Measurements from ENCODE around the gene CENPO.

- TF ChIP-seq RELA (CRISPR knock-in tag; IDR thresholded peaks at IDR 0.05; ENCODE audit: borderline replicate concordance), result no peak
- TF ChIP-seq CREB1 (CRISPR knock-in tag; IDR thresholded peaks at IDR 0.05), result no peak
- TF ChIP-seq, protein P1, sequence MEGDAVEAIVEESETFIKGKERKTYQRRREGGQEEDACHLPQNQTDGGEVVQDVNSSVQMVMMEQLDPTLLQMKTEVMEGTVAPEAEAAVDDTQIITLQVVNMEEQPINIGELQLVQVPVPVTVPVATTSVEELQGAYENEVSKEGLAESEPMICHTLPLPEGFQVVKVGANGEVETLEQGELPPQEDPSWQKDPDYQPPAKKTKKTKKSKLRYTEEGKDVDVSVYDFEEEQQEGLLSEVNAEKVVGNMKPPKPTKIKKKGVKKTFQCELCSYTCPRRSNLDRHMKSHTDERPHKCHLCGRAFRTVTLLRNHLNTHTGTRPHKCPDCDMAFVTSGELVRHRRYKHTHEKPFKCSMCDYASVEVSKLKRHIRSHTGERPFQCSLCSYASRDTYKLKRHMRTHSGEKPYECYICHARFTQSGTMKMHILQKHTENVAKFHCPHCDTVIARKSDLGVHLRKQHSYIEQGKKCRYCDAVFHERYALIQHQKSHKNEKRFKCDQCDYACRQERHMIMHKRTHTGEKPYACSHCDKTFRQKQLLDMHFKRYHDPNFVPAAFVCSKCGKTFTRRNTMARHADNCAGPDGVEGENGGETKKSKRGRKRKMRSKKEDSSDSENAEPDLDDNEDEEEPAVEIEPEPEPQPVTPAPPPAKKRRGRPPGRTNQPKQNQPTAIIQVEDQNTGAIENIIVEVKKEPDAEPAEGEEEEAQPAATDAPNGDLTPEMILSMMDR (IDR thresholded peaks at IDR 0.05), result no peak
- peak; percentile 71; the same call in 1 of the 2 replicates for TF ChIP-seq ZNF121 (CRISPR knock-in tag; IDR thresholded peaks at IDR 0.05)
- no peak for TF ChIP-seq ATF6 (CRISPR knock-in tag; IDR thresholded peaks at IDR 0.05)
- no peak for TF ChIP-seq USF2 (CRISPR knock-in tag; IDR thresholded peaks at IDR 0.05)
- TF ChIP-seq CREM (CRISPR knock-in tag; IDR thresholded peaks at IDR 0.05), result no peak
- no peak for TF ChIP-seq MAX (CRISPR knock-in tag; IDR thresholded peaks at IDR 0.05)
- TF ChIP-seq, protein P2, sequence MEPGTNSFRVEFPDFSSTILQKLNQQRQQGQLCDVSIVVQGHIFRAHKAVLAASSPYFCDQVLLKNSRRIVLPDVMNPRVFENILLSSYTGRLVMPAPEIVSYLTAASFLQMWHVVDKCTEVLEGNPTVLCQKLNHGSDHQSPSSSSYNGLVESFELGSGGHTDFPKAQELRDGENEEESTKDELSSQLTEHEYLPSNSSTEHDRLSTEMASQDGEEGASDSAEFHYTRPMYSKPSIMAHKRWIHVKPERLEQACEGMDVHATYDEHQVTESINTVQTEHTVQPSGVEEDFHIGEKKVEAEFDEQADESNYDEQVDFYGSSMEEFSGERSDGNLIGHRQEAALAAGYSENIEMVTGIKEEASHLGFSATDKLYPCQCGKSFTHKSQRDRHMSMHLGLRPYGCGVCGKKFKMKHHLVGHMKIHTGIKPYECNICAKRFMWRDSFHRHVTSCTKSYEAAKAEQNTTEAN (CRISPR knock-in tag; IDR thresholded peaks at IDR 0.05), result no peak
- TF ChIP-seq TEAD1 (CRISPR knock-in tag; IDR thresholded peaks at IDR 0.05), result no peak
- no peak for TF ChIP-seq ATF2 (CRISPR knock-in tag; IDR thresholded peaks at IDR 0.05; ENCODE audit: borderline replicate concordance, low read depth)
Measured at GRCh38 chr2:24774373-24774772, 18.9 kb upstream of the CENPO start.
